Measurements from ENCODE around the gene CCDC83. TPM values are rescaled to one million over a fixed set of nuclear protein-coding genes. Genes with fewer than 3 reads are reported as not detected.
"Not testable (repeated sequence)": the region's sequence is repeated elsewhere in the genome, so short reads cannot be mapped to it uniquely, and the experiment has no call there.

CCDC83 gene
- total RNA-seq, 1 donor from 2014 or later = not detected

DNA sequence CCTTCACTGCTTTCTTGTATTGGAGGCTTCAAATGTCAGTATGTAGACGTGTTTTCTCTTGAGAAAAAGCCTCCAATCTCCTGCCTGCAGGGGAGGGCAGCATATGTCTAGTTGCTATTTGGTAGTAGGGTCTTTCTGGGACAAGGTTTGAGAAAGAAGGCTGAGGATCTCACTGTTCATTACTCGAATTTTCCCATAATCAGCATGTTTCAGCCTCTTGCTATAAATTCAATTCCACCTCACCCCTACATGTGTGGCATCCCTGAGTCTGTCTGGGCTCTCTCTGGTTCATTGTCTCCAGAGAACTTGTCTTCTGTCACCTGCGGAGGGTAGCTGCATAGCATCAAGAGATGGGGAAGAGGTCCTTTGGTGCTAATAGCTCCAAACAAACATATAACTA, 19.5 kb upstream of the CCDC83 start:
- Histone ChIP-seq H3K27me3 (no peaks in the 10 kb centered on the region), H3K9me3 (ENCODE audit: low read depth) (no peaks in the 10 kb centered on the region), H3K4me1 (no peaks in the 10 kb centered on the region), H3K27ac (no peak overlapping the region), H4K20me1 (ENCODE audit: low read depth) (no peaks in the 10 kb centered on the region), H3K4me3 (no peak overlapping the region), H2AFZ (replicated peaks) (no peak overlapping the region), H3K79me2 (ENCODE audit: low read depth) (no peaks in the 10 kb centered on the region), H3F3A (ENCODE audit: low read depth) (no peaks in the 10 kb centered on the region), H3K4me2 (no peak overlapping the region), H3K9ac (no peak overlapping the region), H3K36me3 (no peaks in the 10 kb centered on the region)
- H3K36me3 Mint-ChIP-seq = no peaks in the 10 kb centered on the region
- no peak overlapping the region for H3K27ac Mint-ChIP-seq
- no peak overlapping the region for H3K4me3 Mint-ChIP-seq
- H3K27me3 Mint-ChIP-seq (ENCODE audit: insufficient read depth, low read depth) = no peaks in the 10 kb centered on the region
- H3K9me3 Mint-ChIP-seq = peaks cover 5% of the 10 kb centered on the region
- DNase-seq (ENCODE audit: low spot score) = no peak
- H3K4me1 Mint-ChIP-seq = no peaks in the 10 kb centered on the region
- no peak for TF ChIP-seq EZH2 (IDR thresholded peaks at IDR 0.05)
- no peak for TF ChIP-seq EZH2phosphoT487 (IDR thresholded peaks at IDR 0.05)
- TF ChIP-seq, protein P1, sequence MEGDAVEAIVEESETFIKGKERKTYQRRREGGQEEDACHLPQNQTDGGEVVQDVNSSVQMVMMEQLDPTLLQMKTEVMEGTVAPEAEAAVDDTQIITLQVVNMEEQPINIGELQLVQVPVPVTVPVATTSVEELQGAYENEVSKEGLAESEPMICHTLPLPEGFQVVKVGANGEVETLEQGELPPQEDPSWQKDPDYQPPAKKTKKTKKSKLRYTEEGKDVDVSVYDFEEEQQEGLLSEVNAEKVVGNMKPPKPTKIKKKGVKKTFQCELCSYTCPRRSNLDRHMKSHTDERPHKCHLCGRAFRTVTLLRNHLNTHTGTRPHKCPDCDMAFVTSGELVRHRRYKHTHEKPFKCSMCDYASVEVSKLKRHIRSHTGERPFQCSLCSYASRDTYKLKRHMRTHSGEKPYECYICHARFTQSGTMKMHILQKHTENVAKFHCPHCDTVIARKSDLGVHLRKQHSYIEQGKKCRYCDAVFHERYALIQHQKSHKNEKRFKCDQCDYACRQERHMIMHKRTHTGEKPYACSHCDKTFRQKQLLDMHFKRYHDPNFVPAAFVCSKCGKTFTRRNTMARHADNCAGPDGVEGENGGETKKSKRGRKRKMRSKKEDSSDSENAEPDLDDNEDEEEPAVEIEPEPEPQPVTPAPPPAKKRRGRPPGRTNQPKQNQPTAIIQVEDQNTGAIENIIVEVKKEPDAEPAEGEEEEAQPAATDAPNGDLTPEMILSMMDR (IDR thresholded peaks at IDR 0.05) = no peak

DNA sequence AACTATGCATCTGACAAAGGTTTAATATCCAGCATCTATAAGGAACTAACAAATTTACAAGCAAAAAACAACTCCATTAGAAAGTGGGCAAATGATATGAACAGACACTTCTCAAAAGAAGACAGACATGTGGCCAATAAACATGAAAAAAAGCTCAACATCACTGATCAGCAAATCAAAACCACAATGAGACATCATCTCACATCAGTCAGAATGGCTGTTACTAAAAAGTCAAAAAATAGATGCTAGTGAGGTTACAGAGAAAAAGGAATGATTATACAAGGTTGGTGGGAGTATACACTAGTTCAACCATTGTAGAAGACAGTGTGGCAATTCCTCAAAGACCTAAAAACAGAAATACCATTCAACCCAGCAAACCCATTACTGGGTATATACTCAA, 14.3 kb upstream of the CCDC83 start:
- H3K9me3 Mint-ChIP-seq; H3K27ac Mint-ChIP-seq; H4K20me1 ChIP-seq (ENCODE audit: low read depth); DNase-seq (ENCODE audit: low spot score); H3K36me3 ChIP-seq; H3K4me3 Mint-ChIP-seq; H3K27ac ChIP-seq; H3K4me1 Mint-ChIP-seq; H3K27me3 ChIP-seq; H3K27me3 Mint-ChIP-seq (ENCODE audit: insufficient read depth, low read depth); H3K9ac ChIP-seq; H2AFZ ChIP-seq (replicated peaks); H3K4me3 ChIP-seq; H3K4me2 ChIP-seq; H3K79me2 ChIP-seq (ENCODE audit: low read depth); H3K4me1 ChIP-seq; H3K9me3 ChIP-seq (ENCODE audit: low read depth); H3F3A ChIP-seq (ENCODE audit: low read depth); H3K36me3 Mint-ChIP-seq: not testable (repeated sequence)

DNA sequence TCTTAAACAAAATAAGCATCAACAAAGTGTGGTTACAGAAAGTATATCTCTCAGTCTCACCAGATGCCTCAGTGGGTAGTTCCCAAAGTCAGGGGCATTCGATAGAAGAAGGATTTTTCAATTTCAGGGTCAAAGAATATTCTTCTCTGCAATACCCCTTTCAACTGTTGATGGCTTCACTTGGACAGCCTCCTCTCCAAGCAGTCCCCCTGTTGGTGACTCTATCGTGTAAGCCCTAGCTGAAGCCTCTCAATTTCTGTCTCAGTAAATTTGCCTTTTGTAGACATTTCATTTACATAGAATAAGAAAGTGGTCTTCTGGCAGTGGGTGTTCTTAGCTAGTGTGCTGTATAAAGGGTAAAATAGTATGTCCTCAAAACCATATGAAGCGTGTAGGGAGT, 11.3 kb upstream of the CCDC83 start:
- Mint-ChIP-seq H3K4me1 (no peaks in the 10 kb centered on the region), H3K27ac (no peak overlapping the region), H3K9me3 (peaks cover 16% of the 10 kb centered on the region), H3K4me3 (no peak overlapping the region), H3K27me3 (ENCODE audit: insufficient read depth, low read depth) (peaks cover 2% of the 10 kb centered on the region), H3K36me3 (peaks cover 8% of the 10 kb centered on the region)
- TF ChIP-seq EZH2phosphoT487 (IDR thresholded peaks at IDR 0.05) = no peak
- TF ChIP-seq, protein P1 (IDR thresholded peaks at IDR 0.05) = no peak
- TF ChIP-seq EZH2 (IDR thresholded peaks at IDR 0.05) = no peak
- no peaks in the 10 kb centered on the region for H3K36me3 ChIP-seq
- no peaks in the 10 kb centered on the region for H3K27me3 ChIP-seq
- no peaks in the 10 kb centered on the region for H3F3A ChIP-seq (ENCODE audit: low read depth)
- no peak overlapping the region for H3K27ac ChIP-seq
- H3K79me2 ChIP-seq (ENCODE audit: low read depth) = no peaks in the 10 kb centered on the region
- no peak overlapping the region for H3K4me2 ChIP-seq
- H3K9me3 ChIP-seq (ENCODE audit: low read depth) = no peaks in the 10 kb centered on the region
- DNase-seq (ENCODE audit: low spot score) = no peak
- no peaks in the 10 kb centered on the region for H4K20me1 ChIP-seq (ENCODE audit: low read depth)
- H3K9ac ChIP-seq = no peak overlapping the region
- no peak overlapping the region for H3K4me3 ChIP-seq
- H2AFZ ChIP-seq (replicated peaks) = no peak overlapping the region
- no peaks in the 10 kb centered on the region for H3K4me1 ChIP-seq

DNA sequence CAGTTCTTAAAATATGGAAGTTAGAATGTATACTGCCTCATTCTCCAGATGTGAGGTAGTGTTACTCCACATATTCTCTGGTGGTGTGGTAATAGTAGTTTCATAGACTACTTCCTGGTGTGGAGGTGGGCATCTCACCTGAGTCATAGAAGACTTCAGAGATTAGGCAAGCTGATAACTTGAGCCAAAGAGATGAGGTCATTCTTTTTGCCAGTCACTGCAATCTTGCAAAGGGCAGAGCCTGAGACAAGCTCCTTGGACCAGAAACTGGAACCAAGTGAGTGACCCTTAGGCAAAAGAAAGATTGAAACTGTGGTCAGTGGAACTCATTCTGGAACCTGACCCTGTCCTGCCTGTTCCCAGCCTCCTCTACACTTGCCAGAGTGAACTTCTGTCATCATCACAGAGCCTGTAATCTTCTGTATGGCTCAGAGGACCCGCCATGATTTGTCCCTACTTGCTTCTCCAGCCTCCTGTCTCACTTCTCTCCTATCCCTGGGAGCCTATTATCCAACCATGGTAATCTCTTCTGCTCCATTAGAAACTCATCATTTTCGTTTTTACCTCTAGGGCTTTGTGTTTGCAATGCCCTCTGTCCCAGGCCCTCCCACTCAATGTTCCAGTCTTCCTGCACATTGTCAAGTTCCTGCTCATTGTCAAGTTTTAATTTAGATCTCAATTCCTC, 10.6 kb upstream of the CCDC83 start:
- Histone ChIP-seq H3F3A (ENCODE audit: low read depth) (no peaks in the 10 kb centered on the region), H3K27me3 (no peaks in the 10 kb centered on the region), H3K9ac (no peak overlapping the region), H3K4me3 (no peak overlapping the region), H3K36me3 (no peaks in the 10 kb centered on the region), H3K4me1 (no peaks in the 10 kb centered on the region), H3K27ac (no peak overlapping the region), H4K20me1 (ENCODE audit: low read depth) (no peaks in the 10 kb centered on the region), H3K79me2 (ENCODE audit: low read depth) (no peaks in the 10 kb centered on the region), H2AFZ (replicated peaks) (no peak overlapping the region), H3K4me2 (no peak overlapping the region), H3K9me3 (ENCODE audit: low read depth) (no peaks in the 10 kb centered on the region)
- Mint-ChIP-seq H3K9me3 (peaks cover 16% of the 10 kb centered on the region), H3K27ac (no peak overlapping the region), H3K36me3 (peaks cover 8% of the 10 kb centered on the region), H3K4me3 (no peak overlapping the region), H3K27me3 (ENCODE audit: insufficient read depth, low read depth) (peaks cover 2% of the 10 kb centered on the region), H3K4me1 (no peaks in the 10 kb centered on the region)
- TF ChIP-seq EZH2phosphoT487 (IDR thresholded peaks at IDR 0.05) (no peak), EZH2 (IDR thresholded peaks at IDR 0.05) (no peak)
- TF ChIP-seq, protein P1 (IDR thresholded peaks at IDR 0.05) = no peak
- no peak for DNase-seq (ENCODE audit: low spot score)

Data from neural progenitor cell (in vitro differentiated cells).